Endodermal cell (in vitro differentiated cells): ENCODE measurements around the gene TFEC. TPM values are rescaled to one million over a fixed set of nuclear protein-coding genes. Genes with fewer than 3 reads are reported as not detected.

ENCODE experiments used
- DNase-seq: peaks from one replicate; pipeline ENCODE4 v3.0.0-alpha.2; 2017
- H3K27ac ChIP-seq: 2 replicates; pipeline ENCODE4 v1.5.1; 2013; ENCODE audit warnings: mild to moderate bottlenecking, low read depth, low read length, moderate library complexity
- H3K27me3 ChIP-seq: 2 replicates; pipeline ENCODE4 v1.6.1; 2013; ENCODE audit warnings: mild to moderate bottlenecking, low read length, moderate library complexity; ENCODE audit not compliant: insufficient read depth, control insufficient read depth, poor library complexity, severe bottlenecking
- H3K36me3 ChIP-seq: 2 replicates; pipeline ENCODE4 v1.7.0; 2013; ENCODE audit warnings: mild to moderate bottlenecking, low read length, moderate library complexity; ENCODE audit not compliant: control insufficient read depth, insufficient read depth
- H3K4me1 ChIP-seq: one replicate; pipeline ENCODE4 v1.7.0; 2013; ENCODE audit warnings: low read length; ENCODE audit not compliant: control insufficient read depth, insufficient read depth
- H3K4me3 ChIP-seq: 2 replicates; pipeline ENCODE4 v1.5.1; 2013; ENCODE audit warnings: mild to moderate bottlenecking, low read length, moderate library complexity
- H3K9ac ChIP-seq: 2 replicates; pipeline ENCODE4 v1.6.1; 2013; ENCODE audit warnings: mild to moderate bottlenecking, low read length, moderate library complexity; ENCODE audit not compliant: poor library complexity, severe bottlenecking; ENCODE audit errors: extremely low read depth
- H3K9me3 ChIP-seq: 2 replicates; pipeline ENCODE4 v1.6.1; 2013; ENCODE audit warnings: mild to moderate bottlenecking, low read length, moderate library complexity; ENCODE audit not compliant: control insufficient read depth
- H3K27ac Mint-ChIP-seq: 2 replicates; pipeline ENCODE4 v1.8.0; 2020; ENCODE audit warnings: mixed read lengths
- H3K27me3 Mint-ChIP-seq: 2 replicates; pipeline ENCODE4 v1.8.0; 2021; ENCODE audit warnings: mild to moderate bottlenecking, mixed read lengths; ENCODE audit not compliant: insufficient read depth
- H3K36me3 Mint-ChIP-seq: 2 replicates; pipeline ENCODE4 v1.8.0; 2020; ENCODE audit warnings: low read depth, mixed read lengths
- H3K4me1 Mint-ChIP-seq: 2 replicates; pipeline ENCODE4 v1.8.0; 2020; ENCODE audit warnings: mixed read lengths
- H3K4me3 Mint-ChIP-seq: 2 replicates; pipeline ENCODE4 v1.8.0; 2020; ENCODE audit warnings: mild to moderate bottlenecking, moderate library complexity, mixed read lengths
- H3K9me3 Mint-ChIP-seq: 2 replicates; pipeline ENCODE4 v1.8.0; 2020; ENCODE audit warnings: mild to moderate bottlenecking, mixed read lengths
- WGBS, 2 experiments: methylation state at CpG; one replicate each; pipeline versions ENCODE4 v1.1.5 to v1.1.7; 2013; ENCODE audit warnings: missing lambda C conversion rate in 2 of 2, mixed read lengths in 1 of 2; ENCODE audit not compliant: insufficient coverage in 1 of 2, insufficient read length in 1 of 2; 5-methylcytosine and 5-hydroxymethylcytosine counted together
- total RNA-seq, 2 donors: library from RNA; stranded (reverse); fragmentation: NEBNext Ultra II Directional in 1 of 2; extraction: Animal tissue kit (Norgen Biotek cat#: 25700) in 1 of 2; gene quantifications; 2 replicates in 1 of 2; 3 replicates in 1 of 2; pipeline ENCODE4 v1.2.1, GENCODE V29; 2021
- TF ChIP-seq, protein P1 (sequence below): fragments of 200-600 bp; sonication (generic); conservative IDR thresholded peaks from 2 replicates; pipeline ENCODE4 v1.5.0; 2021; ENCODE audit warnings: antibody characterized with exemption, mild to moderate bottlenecking

Gene TFEC
- total RNA-seq, 2 donors from 2014 or later: not detected

GRCh38 chr7:115971506-115971905, 59.1 kb downstream of the TFEC start:
- no peak overlapping the region for H3K27ac Mint-ChIP-seq
- no peaks in the 10 kb centered on the region for H3K27me3 Mint-ChIP-seq
- no peaks in the 10 kb centered on the region for H3K4me1 ChIP-seq
- no peaks in the 10 kb centered on the region for H3K9me3 Mint-ChIP-seq
- H3K4me3 Mint-ChIP-seq: no peak overlapping the region
- H3K36me3 Mint-ChIP-seq: no peaks in the 10 kb centered on the region
- H3K4me1 Mint-ChIP-seq: no peaks in the 10 kb centered on the region
- no peak overlapping the region for H3K4me3 ChIP-seq
- no peak overlapping the region for H3K27ac ChIP-seq
- no peaks in the 10 kb centered on the region for H3K27me3 ChIP-seq
- H3K36me3 ChIP-seq: no peaks in the 10 kb centered on the region
- no peaks in the 10 kb centered on the region for H3K9me3 ChIP-seq
- TF ChIP-seq, protein P1, sequence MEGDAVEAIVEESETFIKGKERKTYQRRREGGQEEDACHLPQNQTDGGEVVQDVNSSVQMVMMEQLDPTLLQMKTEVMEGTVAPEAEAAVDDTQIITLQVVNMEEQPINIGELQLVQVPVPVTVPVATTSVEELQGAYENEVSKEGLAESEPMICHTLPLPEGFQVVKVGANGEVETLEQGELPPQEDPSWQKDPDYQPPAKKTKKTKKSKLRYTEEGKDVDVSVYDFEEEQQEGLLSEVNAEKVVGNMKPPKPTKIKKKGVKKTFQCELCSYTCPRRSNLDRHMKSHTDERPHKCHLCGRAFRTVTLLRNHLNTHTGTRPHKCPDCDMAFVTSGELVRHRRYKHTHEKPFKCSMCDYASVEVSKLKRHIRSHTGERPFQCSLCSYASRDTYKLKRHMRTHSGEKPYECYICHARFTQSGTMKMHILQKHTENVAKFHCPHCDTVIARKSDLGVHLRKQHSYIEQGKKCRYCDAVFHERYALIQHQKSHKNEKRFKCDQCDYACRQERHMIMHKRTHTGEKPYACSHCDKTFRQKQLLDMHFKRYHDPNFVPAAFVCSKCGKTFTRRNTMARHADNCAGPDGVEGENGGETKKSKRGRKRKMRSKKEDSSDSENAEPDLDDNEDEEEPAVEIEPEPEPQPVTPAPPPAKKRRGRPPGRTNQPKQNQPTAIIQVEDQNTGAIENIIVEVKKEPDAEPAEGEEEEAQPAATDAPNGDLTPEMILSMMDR: no peak
- no peak overlapping the region for H3K9ac ChIP-seq
- no peak for DNase-seq

- no peak overlapping the region for H3K4me3 ChIP-seq
- Mint-ChIP-seq H3K36me3 (no peaks in the 10 kb centered on the region), H3K4me1 (no peaks in the 10 kb centered on the region), H3K27ac (no peak overlapping the region), H3K4me3 (no peak overlapping the region), H3K9me3 (no peaks in the 10 kb centered on the region), H3K27me3 (no peaks in the 10 kb centered on the region)
- no peak overlapping the region for H3K9ac ChIP-seq
- H3K9me3 ChIP-seq: no peaks in the 10 kb centered on the region
- TF ChIP-seq, protein P1: no peak
- H3K36me3 ChIP-seq: no peaks in the 10 kb centered on the region
- H3K4me1 ChIP-seq: no peaks in the 10 kb centered on the region
- no peak overlapping the region for H3K27ac ChIP-seq
- no peaks in the 10 kb centered on the region for H3K27me3 ChIP-seq
- 87% methylated on average over 1 of the region's 1 CpG; no CpG with 5 or more reads in 1 of the 2 experiments for WGBS, 2 experiments
- DNase-seq: no peak
Observed at GRCh38 chr7:115968596-115968995, 62.0 kb downstream of the TFEC start.

DNA sequence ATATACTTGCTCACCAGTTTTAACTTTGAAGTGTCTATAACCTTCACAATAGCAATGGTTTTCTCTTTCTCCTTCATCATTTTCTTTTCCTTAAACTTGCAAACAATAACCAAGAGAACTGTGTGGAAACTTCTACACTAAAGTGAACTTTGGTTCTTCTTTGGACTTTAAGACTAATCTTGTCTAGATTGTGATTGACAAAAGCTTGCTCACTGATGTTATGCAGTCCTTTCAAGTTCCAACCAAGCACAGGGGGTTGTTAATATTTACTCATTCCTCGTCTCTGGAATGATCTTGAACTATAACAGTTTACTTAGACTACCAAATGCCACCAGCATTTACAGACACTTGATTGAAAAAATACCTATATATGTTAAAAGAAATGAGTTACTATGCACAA, 62.4 kb downstream of the TFEC start:
- no peaks in the 10 kb centered on the region for H3K9me3 ChIP-seq
- no peak overlapping the region for H3K4me3 ChIP-seq
- no peak overlapping the region for H3K9ac ChIP-seq
- H3K27ac ChIP-seq: no peak overlapping the region
- no peaks in the 10 kb centered on the region for H3K27me3 ChIP-seq
- H3K4me1 ChIP-seq: no peaks in the 10 kb centered on the region
- Mint-ChIP-seq H3K27ac (no peak overlapping the region), H3K4me3 (no peak overlapping the region), H3K27me3 (no peaks in the 10 kb centered on the region), H3K9me3 (no peaks in the 10 kb centered on the region), H3K4me1 (no peaks in the 10 kb centered on the region), H3K36me3 (no peaks in the 10 kb centered on the region)
- WGBS, 2 experiments: 86% methylated on average over 1 of the region's 1 CpG; no CpG with 5 or more reads in 1 of the 2 experiments
- no peaks in the 10 kb centered on the region for H3K36me3 ChIP-seq
- TF ChIP-seq, protein P1: no peak
- DNase-seq: no peak
